SK-N-SH treated with all-trans-retinoic acid at 6 μM for 48 hours (cell line): ENCODE data around the gene MTCH2.

Experiments
- ATAC-seq: fragments of 200-7000 bp; cut with Tn5 transposase; 3 replicates; pipeline ENCODE4 v1.9.1; 2020; ENCODE audit warnings: mild to moderate bottlenecking, moderate library complexity
- BACH2 ChIP-seq: fragments of 250-450 bp; sonication (Bioruptor Pico); IDR thresholded peaks from 2 replicates; pipeline ENCODE4 v1.9.0; 2021; ENCODE audit warnings: mild to moderate bottlenecking, borderline replicate concordance
- CREB5 ChIP-seq: fragments of 250-450 bp; sonication (Bioruptor Pico); IDR thresholded peaks from 2 replicates; pipeline ENCODE4 v1.5.1; 2020; ENCODE audit warnings: low read depth, mild to moderate bottlenecking, moderate library complexity
- CSDC2 ChIP-seq: fragments of 250-450 bp; sonication (Bioruptor Pico); IDR thresholded peaks from 2 replicates; pipeline ENCODE4 v1.5.0; 2020; ENCODE audit warnings: mild to moderate bottlenecking, moderate library complexity
- ESRRG ChIP-seq: fragments of 250-450 bp; sonication (Bioruptor Pico); IDR thresholded peaks from 2 replicates; pipeline ENCODE4 v1.6.1; 2021; ENCODE audit warnings: mild to moderate bottlenecking
- ISL1 ChIP-seq: fragments of 250-450 bp; sonication (Bioruptor Pico); IDR thresholded peaks from 2 replicates; pipeline ENCODE4 v2.1.2; 2022; ENCODE audit warnings: mild to moderate bottlenecking, moderate library complexity
- OSR1 ChIP-seq: fragments of 250-450 bp; sonication (Bioruptor Pico); IDR thresholded peaks from 2 replicates; pipeline ENCODE4 v1.8.0; 2022; ENCODE audit warnings: moderate library complexity, mild to moderate bottlenecking, inconsistent platforms
- PATZ1 ChIP-seq: fragments of 250-450 bp; sonication (Bioruptor Pico); IDR thresholded peaks from 2 replicates; pipeline ENCODE4 v1.8.0; 2020; ENCODE audit warnings: mild to moderate bottlenecking, moderate library complexity, borderline replicate concordance
- POU6F1 ChIP-seq: fragments of 250-450 bp; sonication (Bioruptor Pico); IDR thresholded peaks from 2 replicates; pipeline ENCODE4 v1.8.0; 2021; ENCODE audit warnings: low read depth, mild to moderate bottlenecking, moderate library complexity, borderline replicate concordance
- RARB ChIP-seq: fragments of 250-450 bp; sonication (Bioruptor Pico); IDR thresholded peaks from 2 replicates; pipeline ENCODE4 v1.8.0; 2021; ENCODE audit warnings: mild to moderate bottlenecking, moderate library complexity
- TCF4 ChIP-seq: fragments of 250-450 bp; sonication (Bioruptor Pico); IDR thresholded peaks from 2 replicates; pipeline ENCODE4 v1.8.0; 2021; ENCODE audit warnings: mild to moderate bottlenecking, moderate library complexity, borderline replicate concordance
- TOX ChIP-seq: fragments of 250-450 bp; sonication (Bioruptor Pico); IDR thresholded peaks from 2 replicates; pipeline ENCODE4 v1.8.0; 2021; ENCODE audit warnings: mild to moderate bottlenecking, moderate library complexity, borderline replicate concordance
- ZC3H10 ChIP-seq: fragments of 250-450 bp; sonication (Bioruptor Pico); IDR thresholded peaks from 2 replicates; pipeline ENCODE4 v1.5.1; 2021; ENCODE audit warnings: mild to moderate bottlenecking, moderate library complexity
- ZFP3 ChIP-seq: fragments of 250-450 bp; sonication (Bioruptor Pico); IDR thresholded peaks from 2 replicates; pipeline ENCODE4 v1.5.0; 2020; ENCODE audit warnings: mild to moderate bottlenecking, moderate library complexity
- ZFP30 ChIP-seq: fragments of 450-650 bp; formaldehyde crosslinking; IDR thresholded peaks from 2 replicates; pipeline ENCODE4 v1.5.0; 2022; ENCODE audit warnings: mild to moderate bottlenecking, moderate library complexity
- ZNF565 ChIP-seq: fragments of 450-650 bp; formaldehyde crosslinking; conservative IDR thresholded peaks from 2 replicates; pipeline ENCODE4 v1.5.0; 2020; ENCODE audit warnings: low read depth, mild to moderate bottlenecking, moderate library complexity
- ZNF70 ChIP-seq: fragments of 450-650 bp; formaldehyde crosslinking; IDR thresholded peaks from 2 replicates; pipeline ENCODE4 v1.5.0; 2020; ENCODE audit warnings: mild to moderate bottlenecking, moderate library complexity
- ZNF8 ChIP-seq: fragments of 450-650 bp; formaldehyde crosslinking; IDR thresholded peaks from 2 replicates; pipeline ENCODE4 v1.5.0; 2020; ENCODE audit warnings: mild to moderate bottlenecking, moderate library complexity
- TF ChIP-seq, protein P1 (sequence below): fragments of 250-450 bp; sonication (Bioruptor Pico); IDR thresholded peaks from 2 replicates; pipeline ENCODE4 v1.5.1; 2021; ENCODE audit warnings: mild to moderate bottlenecking, moderate library complexity
- TF ChIP-seq, protein P2 (sequence below): fragments of 250-450 bp; sonication (Bioruptor Pico); IDR thresholded peaks from 2 replicates; pipeline ENCODE4 v1.5.0; 2020; ENCODE audit warnings: mild to moderate bottlenecking, moderate library complexity

MTCH2 gene

GRCh38 chr11:47611348-47611794 is 31.0 kb downstream of the MTCH2 start:
- TF ChIP-seq, protein P1, sequence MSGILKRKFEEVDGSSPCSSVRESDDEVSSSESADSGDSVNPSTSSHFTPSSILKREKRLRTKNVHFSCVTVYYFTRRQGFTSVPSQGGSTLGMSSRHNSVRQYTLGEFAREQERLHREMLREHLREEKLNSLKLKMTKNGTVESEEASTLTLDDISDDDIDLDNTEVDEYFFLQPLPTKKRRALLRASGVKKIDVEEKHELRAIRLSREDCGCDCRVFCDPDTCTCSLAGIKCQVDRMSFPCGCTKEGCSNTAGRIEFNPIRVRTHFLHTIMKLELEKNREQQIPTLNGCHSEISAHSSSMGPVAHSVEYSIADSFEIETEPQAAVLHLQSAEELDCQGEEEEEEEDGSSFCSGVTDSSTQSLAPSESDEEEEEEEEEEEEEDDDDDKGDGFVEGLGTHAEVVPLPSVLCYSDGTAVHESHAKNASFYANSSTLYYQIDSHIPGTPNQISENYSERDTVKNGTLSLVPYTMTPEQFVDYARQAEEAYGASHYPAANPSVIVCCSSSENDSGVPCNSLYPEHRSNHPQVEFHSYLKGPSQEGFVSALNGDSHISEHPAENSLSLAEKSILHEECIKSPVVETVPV = no peak
- TF ChIP-seq TOX = no peak
- no peak for TF ChIP-seq CSDC2 (CRISPR knock-in tag)
- TF ChIP-seq ESRRG = no peak
- no peak for TF ChIP-seq OSR1 (CRISPR knock-in tag)
- TF ChIP-seq ZFP3 = no peak
- TF ChIP-seq ZNF565 (CRISPR knock-in tag) = no peak
- no peak for TF ChIP-seq RARB (CRISPR knock-in tag)

GRCh38 chr11:47609675-47610074 is 32.7 kb downstream of the MTCH2 start:
- no peak for TF ChIP-seq ISL1
- TF ChIP-seq POU6F1 (CRISPR knock-in tag) = no peak
- no peak for TF ChIP-seq ZFP3
- TF ChIP-seq TCF4 (CRISPR knock-in tag) = no peak
- no peak for TF ChIP-seq CSDC2 (CRISPR knock-in tag)
- no peak for TF ChIP-seq ZNF70 (CRISPR knock-in tag)
- no peak for TF ChIP-seq PATZ1 (CRISPR knock-in tag)
- TF ChIP-seq ZC3H10 = no peak
- TF ChIP-seq, protein P2, sequence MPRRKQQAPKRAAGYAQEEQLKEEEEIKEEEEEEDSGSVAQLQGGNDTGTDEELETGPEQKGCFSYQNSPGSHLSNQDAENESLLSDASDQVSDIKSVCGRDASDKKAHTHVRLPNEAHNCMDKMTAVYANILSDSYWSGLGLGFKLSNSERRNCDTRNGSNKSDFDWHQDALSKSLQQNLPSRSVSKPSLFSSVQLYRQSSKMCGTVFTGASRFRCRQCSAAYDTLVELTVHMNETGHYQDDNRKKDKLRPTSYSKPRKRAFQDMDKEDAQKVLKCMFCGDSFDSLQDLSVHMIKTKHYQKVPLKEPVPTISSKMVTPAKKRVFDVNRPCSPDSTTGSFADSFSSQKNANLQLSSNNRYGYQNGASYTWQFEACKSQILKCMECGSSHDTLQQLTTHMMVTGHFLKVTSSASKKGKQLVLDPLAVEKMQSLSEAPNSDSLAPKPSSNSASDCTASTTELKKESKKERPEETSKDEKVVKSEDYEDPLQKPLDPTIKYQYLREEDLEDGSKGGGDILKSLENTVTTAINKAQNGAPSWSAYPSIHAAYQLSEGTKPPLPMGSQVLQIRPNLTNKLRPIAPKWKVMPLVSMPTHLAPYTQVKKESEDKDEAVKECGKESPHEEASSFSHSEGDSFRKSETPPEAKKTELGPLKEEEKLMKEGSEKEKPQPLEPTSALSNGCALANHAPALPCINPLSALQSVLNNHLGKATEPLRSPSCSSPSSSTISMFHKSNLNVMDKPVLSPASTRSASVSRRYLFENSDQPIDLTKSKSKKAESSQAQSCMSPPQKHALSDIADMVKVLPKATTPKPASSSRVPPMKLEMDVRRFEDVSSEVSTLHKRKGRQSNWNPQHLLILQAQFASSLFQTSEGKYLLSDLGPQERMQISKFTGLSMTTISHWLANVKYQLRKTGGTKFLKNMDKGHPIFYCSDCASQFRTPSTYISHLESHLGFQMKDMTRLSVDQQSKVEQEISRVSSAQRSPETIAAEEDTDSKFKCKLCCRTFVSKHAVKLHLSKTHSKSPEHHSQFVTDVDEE = no peak
- no peak for TF ChIP-seq CREB5 (CRISPR knock-in tag)
- TF ChIP-seq ZNF8 (CRISPR knock-in tag) = no peak
- TF ChIP-seq BACH2 = no peak
- TF ChIP-seq TOX = no peak
- no peak for TF ChIP-seq ZFP30 (CRISPR knock-in tag)
- no peak for ATAC-seq

More at GRCh38 chr11:47611348-47611794, 31.0 kb downstream of the MTCH2 start:
- no peak for ATAC-seq

GRCh38 chr11:47607380-47607779 is 35.0 kb downstream of the MTCH2 start:
- TF ChIP-seq TOX (no peak), CSDC2 (CRISPR knock-in tag) (no peak)
- TF ChIP-seq, protein P2 = no peak
- ATAC-seq = peak; percentile 82
